DND-41 (cell line): ENCODE data around the gene MYO16.

ENCODE experiments used
- EZH2 ChIP-seq: IDR thresholded peaks from 3 replicates; pipeline ENCODE4 v1.6.1; 2012; ENCODE audit warnings: borderline replicate concordance, low read depth, mild to moderate bottlenecking, moderate library complexity, low read length, inconsistent platforms; ENCODE audit not compliant: severe bottlenecking
- TF ChIP-seq, protein P1 (sequence below): IDR thresholded peaks from 2 replicates; pipeline ENCODE4 v1.5.1; 2012; ENCODE audit warnings: borderline replicate concordance, low read length, moderate library complexity, mild to moderate bottlenecking; ENCODE audit not compliant: poor library complexity, severe bottlenecking; ENCODE audit errors: extremely low read depth

DNA sequence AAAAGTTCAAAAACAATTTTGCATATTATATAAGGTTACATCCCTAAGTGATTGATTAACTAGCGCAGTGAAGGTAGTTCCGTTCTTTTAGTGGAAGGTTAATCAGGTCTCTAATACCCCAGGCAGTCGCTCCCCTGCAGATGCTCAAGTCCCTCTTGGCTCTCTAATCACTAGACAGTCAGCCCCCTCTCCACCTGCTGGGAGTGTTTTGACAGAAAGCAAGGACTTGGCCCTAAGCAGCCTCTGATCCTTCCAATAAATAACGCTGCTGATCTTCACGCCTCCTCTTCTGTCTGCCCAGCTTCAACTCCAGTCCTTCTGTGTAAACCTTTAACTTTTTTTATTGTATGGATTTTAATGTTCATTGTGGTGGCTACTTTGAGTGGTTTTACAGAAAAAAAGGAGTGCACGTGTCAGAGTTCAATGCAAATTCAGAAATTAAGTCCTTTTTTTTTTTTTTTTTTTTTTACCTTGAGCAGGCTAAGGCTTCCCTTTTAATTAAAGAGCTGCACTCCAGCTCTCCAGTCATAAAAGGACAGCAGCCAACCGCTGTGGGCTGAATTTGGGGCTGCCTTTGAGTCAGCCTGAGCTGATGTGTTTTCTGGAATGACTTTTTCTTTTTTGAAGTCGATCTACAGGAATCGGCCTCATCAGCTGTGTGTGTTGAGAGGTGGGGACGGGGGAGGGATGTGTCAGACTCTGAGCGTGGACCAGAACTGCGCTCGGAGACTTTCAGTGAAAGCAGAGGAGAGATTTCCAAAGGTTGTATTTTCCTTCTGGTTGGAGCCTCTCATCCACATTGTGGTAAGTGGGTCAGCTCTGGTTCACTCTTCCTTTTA is 33.8 kb upstream of the MYO16 start:
- TF ChIP-seq, protein P1, sequence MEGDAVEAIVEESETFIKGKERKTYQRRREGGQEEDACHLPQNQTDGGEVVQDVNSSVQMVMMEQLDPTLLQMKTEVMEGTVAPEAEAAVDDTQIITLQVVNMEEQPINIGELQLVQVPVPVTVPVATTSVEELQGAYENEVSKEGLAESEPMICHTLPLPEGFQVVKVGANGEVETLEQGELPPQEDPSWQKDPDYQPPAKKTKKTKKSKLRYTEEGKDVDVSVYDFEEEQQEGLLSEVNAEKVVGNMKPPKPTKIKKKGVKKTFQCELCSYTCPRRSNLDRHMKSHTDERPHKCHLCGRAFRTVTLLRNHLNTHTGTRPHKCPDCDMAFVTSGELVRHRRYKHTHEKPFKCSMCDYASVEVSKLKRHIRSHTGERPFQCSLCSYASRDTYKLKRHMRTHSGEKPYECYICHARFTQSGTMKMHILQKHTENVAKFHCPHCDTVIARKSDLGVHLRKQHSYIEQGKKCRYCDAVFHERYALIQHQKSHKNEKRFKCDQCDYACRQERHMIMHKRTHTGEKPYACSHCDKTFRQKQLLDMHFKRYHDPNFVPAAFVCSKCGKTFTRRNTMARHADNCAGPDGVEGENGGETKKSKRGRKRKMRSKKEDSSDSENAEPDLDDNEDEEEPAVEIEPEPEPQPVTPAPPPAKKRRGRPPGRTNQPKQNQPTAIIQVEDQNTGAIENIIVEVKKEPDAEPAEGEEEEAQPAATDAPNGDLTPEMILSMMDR: no peak
- no peak for TF ChIP-seq EZH2
